ENCODE data around the gene IKZF3.
"Not testable (repeated sequence)": the region's sequence is repeated elsewhere in the genome, so short reads cannot be mapped to it uniquely, and the experiment has no call there.

IKZF3 gene

DNA sequence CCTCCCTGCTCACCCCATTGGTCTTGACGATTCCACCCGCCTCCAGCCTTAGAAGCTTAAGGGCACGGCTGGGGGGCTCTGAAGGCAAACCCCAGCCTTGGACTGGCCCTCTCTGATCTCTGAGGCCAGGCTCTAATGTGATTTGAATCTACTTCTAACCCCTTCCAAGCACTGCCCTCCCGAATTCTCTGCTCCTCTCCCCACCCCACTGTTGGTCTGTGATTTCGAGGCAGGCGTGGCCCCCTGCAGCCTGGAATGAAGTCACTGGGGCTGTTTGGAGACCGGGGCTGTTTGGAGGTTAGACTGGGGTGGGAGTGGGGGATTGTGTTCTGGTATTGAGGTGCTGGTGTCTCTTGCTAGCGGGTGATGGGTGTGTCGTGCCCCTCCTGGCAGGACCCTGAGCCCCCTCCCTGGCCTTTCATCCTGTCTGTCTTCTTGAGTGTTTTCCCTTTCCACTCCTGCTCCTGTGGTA is 124.2 kb downstream of the IKZF3 start:
- no peak for DNase-seq (ENCODE audit: low read depth)

DNA sequence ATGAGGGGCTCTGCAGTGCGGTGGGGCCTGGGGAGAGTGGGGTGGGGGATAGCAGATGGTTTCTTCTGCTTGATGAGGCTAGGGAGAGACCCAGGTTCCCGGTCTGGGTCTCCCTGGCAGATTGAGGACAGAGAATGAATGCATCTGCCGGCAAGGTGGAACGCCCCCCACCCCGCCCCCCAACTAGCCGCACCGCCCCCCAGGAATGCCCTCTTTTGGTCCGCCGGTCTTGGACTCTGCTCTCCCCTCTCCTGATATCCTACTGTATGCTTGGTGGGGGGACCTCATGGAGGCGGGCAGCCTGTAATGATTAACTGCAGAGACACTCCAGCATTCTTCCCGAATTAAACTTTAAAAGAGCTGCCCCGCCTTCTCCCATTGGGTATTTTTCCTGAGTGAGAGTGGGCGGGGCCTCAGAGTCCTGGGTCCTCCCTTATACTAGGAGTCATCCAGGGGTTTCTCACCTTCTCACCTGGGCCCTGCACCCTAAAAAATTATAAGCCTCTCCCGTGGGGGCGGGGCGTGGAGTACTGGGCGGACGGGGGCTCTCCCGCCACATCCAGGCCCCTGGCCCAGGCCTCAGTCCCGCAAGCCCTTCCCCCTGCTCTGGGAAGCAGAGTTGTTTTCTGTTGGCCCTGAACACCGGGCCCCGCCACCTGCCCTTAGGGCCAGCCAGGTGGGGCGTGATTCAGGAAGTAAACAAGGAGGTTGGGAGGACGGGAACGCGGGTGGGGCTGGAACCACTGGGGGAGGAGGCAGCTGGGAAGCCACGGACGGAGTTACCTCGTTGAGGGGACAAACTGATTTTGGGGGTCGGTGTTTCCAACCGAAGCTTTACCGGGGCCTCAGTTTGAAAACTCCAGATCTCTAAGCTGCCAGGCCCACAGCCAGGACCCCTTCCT is 124.9 kb downstream of the IKZF3 start:
- no peak for DNase-seq (ENCODE audit: low read depth)

DNA sequence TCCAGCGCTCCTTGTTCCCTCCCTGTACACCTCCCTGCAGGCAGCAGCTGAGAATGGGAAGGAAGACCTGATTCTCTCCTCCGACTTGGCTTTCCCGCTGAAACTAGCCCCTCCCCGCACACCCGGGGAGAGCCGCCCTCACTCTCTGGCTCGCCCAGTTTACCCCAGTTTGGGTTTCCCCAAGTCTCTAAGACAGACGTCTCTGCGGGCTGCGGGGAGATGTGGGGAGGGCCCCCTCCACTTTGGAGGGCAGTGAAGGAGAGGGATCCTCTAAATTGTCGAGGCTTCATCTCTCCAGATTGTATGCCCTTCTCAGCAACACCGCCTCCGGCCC is 125.6 kb downstream of the IKZF3 start:
- no peak for DNase-seq (ENCODE audit: low read depth)

DNA sequence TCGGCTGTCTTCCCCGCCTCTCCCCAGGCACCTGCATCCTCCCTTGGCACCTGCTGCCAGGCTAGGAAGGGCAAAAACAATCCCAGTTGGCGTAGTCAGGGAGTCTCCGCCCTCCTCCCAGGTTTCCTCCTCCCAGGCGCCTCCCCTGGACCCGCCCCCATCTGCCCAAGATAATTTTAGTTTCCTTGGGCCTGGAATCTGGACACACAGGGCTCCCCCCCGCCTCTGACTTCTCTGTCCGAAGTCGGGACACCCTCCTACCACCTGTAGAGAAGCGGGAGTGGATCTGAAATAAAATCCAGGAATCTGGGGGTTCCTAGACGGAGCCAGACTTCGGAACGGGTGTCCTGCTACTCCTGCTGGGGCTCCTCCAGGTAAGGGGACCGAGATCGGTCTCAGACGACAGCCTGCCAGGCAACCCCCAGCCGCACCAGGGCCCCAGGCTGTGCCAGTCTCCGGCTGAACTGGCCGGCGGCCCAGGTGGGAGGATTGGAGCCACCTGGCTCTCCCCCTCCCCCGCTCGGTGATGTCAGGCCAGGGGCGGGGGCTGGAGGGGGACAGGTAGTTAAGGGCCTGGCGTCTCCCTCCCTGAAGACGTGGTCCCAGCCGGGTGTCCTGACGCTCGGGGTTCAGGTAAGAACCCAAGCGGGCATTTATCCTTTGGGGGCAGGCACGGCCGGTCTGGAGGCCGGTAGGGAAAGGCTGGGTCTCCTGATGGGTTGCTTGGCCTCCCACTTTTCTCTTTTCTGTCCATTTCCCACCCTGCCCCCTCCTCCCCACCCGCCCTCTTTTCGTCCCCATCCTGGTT is 126.1 kb downstream of the IKZF3 start, which contains the start of gene GRB7:
GRB7 (plus strand) TSS at position 179 of the 808 bp plus-strand sequence. CDS start 4,364 bp downstream, outside the sequence.
- DNase-seq (ENCODE audit: low read depth): no peak

DNA sequence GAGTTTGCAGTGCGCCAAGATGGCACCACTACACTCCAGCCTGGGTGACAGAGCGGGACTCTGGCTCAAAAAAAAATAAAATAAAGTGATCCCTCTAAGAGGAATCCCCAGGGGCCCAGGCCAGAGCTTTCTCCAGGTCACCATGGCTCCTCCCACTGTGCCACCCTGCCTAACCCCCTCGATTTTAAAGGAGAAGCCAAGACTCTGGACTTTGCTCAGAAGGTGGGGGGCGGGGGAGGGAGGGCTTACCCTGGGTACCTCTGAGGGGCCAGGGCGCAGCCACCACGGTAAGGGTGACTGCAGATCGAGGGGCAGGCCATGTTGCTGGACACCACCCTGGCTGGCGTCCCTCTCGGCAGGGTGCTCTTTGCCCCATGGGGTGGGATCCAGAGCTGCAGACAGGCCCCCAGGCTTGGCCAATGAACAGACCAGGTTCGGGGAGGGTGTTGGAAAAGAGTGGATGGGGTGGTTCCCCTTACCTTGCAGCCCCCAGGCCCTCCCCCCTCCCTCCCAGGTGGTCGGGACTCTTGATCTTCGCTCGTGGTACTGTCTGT is 126.8 kb downstream of the IKZF3 start:
- DNase-seq (ENCODE audit: low read depth): no peak

DNA sequence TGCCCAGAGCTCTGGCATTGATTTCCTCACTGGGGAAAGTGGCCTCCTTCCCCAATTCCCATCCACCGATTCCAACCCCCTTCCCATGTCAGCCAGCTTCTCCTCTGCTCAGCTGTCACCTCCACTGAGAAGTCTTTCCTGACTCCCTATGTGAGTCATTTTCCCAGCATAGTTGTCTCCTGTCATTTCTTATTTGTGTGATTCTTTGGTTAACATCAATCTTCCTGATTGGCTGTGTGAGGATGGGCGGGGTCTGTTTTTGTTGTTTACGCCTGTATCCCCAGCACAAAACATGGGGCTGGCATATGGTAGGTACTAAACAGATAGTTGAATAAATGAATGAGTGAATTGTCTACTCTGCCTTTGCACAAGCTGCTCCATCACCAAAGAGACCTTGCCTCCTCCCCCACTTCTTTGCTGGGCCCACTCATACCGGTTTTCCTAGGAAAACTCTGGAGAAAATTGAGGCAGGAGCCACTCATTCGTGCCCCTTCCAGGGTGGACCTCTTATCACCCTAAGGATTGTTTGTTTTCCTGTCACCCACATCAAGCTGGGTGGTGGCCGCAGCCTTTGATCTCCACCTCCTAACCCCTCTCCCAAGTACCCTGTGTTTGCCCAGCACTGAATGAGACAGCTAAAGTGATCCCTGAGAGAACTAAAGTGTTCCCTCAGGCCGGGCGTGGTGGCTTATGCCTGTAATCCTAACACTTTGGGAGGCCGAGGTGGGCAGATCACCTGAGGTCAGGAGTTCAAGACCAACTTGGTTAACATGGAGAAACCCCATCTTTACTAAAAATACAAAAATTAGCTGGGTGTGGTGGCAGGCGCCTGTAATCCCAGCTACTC is 127.6 kb downstream of the IKZF3 start:
- no peak for DNase-seq (ENCODE audit: low read depth)

DNA sequence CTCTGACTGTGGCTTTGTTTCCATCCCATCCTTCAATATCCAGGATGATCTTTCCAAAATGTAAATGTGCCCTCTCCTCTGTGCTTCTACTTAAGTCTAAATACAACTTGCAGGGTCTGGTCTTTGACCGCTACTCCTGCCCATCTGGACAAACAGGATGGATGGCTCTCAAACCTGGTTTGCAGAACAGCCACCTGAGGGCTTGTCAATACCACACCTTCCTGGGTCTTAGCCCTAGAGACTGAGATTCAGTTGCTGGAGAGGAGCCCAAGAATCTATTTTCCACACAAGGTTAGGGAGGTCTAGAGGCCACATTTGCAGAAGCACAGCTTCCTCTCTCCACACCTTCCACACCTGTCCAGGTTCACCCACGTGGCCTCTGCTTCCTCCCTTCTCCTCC is 128.2 kb downstream of the IKZF3 start:
- DNase-seq (ENCODE audit: low read depth): no peak

DNA sequence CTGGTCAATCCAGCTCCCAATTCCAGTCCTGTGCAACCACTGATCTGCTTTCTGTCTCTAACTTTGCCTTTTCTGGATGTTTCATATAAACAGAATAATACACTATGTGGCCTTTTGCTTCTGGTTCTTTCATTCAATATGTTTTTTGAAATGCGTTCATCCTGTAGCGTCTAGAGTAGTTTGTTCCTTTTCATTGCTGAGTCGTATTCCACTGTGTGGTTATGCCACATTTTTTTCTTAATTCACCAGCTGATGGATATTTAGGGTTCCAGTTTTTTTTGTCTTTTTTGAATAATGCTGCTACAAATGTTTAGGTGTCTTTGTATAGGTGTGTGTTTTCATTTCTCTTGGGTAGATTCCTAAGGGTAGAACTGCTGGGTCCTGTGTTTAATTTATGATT is 131.5 kb downstream of the IKZF3 start:
- DNase-seq (ENCODE audit: low read depth): no peak

DNA sequence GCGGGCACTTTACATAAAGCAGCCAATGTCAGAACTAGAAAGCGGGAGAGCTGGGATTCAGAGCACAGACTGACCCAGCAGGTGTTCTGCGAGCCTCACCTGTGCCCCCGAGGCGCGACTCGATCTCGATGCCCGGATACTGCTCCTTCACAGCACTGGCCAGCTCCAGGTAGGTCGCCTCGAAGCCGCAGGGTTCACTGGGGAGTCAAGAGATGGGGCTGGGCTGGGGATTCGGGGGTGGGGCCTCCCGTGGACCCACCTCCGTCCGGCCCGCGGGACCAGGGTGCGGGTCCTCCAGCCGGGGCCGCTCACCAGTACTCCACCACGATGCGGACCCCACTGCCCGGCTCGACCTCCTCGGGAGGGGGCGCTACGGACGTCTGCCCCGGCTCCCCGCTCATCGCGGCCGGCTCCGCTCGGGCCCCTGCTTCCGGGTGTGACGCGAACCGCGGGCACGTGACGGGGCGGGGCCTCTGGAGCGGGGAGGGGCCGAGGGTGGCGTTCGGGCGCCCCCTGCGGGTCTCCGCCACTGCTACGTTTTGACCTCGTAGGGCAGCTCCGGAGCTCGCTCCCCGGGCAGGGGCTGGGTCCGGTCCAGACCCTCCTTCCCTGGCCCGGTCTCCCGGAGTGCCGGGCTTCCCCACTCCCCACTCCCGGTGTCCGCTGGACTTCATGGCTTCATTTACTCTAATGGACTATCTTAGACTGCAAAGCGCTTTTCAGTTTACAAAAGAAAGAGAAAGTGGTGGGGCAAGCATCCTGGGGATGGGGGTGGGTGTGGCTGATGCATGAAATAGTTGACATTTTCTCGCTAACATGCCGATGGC is 133.8 kb downstream of the IKZF3 start, which contains the start of gene MIEN1:
MIEN1 (minus strand) TSS at position 438 of the 827 bp plus-strand sequence; CDS start at position 401, 37 bp downstream.
- DNase-seq (ENCODE audit: low read depth): peak; percentile 54

DNA sequence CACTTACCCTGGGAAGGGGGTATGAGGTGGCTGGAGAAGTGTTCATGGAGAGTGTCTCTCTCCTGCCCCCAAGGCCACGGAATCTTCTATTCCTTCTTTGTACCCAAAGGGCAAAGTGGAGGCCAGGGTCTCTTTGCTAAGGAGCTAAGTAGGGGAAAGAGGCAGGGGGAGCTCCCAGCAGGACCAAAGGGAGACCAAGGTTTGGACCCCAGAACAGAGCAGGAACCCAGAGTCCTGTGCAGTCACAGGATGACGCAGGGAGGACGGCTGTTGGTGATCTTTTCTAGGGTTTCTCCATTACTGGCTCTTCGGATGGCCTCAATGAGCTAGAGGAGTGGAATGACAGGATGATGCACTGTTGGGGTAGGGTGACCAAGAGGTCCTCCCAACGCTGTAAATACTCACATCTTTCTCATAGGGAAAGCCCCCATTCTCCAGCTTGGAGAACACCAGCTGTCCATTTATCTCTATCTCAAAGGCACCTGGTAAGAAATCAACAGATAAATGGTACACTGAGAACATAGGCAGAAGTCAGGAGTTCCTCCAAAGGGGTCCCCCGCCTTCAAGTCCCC is 134.7 kb downstream of the IKZF3 start:
- no peak for DNase-seq (ENCODE audit: low read depth)

DNA sequence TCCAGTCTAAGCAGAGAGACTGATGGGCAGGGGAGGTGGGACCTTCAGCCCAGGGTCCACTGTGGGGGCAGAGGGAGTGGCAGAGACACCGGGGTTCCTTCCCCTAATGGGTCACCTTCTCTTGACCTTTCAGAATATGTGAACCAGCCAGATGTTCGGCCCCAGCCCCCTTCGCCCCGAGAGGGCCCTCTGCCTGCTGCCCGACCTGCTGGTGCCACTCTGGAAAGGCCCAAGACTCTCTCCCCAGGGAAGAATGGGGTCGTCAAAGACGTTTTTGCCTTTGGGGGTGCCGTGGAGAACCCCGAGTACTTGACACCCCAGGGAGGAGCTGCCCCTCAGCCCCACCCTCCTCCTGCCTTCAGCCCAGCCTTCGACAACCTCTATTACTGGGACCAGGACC is 136.6 kb downstream of the IKZF3 start:
- no peak for DNase-seq (ENCODE audit: low read depth)

DNA sequence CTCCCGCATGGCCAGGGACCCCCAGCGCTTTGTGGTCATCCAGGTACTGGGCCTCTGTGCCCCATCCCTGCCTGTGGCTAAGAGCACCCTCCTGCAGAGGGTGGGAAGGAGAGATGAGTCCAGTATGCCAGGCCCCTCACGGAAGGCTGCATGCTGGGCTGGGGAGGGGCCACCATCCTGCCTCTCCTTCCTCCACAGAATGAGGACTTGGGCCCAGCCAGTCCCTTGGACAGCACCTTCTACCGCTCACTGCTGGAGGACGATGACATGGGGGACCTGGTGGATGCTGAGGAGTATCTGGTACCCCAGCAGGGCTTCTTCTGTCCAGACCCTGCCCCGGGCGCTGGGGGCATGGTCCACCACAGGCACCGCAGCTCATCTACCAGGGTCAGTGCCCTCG is 137.5 kb downstream of the IKZF3 start:
- no peak for DNase-seq (ENCODE audit: low read depth)

DNA sequence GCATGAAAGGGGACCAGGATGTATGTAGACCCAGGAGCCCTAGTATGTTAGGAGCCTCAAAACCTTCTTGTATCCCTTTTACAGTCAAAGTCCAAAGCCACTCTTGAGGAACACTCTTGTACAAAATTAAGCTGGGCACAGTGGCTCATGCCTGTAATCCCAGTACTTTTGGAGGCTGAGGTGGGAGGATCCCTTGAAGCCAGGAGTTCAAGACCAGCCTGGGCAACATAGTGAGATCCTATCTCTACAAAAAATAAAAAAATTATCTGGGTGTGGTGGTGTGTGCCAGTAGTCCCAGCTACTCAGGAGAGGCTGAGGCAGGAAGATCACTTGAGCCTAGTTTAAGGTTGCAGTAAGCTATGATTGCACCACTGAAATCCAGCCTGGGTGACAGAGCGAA is 138.2 kb downstream of the IKZF3 start:
- not testable (repeated sequence) for DNase-seq (ENCODE audit: low read depth)

DNA sequence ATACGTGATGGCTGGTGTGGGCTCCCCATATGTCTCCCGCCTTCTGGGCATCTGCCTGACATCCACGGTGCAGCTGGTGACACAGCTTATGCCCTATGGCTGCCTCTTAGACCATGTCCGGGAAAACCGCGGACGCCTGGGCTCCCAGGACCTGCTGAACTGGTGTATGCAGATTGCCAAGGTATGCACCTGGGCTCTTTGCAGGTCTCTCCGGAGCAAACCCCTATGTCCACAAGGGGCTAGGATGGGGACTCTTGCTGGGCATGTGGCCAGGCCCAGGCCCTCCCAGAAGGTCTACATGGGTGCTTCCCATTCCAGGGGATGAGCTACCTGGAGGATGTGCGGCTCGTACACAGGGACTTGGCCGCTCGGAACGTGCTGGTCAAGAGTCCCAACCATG is 139.4 kb downstream of the IKZF3 start:
- DNase-seq (ENCODE audit: low read depth): no peak

DNA sequence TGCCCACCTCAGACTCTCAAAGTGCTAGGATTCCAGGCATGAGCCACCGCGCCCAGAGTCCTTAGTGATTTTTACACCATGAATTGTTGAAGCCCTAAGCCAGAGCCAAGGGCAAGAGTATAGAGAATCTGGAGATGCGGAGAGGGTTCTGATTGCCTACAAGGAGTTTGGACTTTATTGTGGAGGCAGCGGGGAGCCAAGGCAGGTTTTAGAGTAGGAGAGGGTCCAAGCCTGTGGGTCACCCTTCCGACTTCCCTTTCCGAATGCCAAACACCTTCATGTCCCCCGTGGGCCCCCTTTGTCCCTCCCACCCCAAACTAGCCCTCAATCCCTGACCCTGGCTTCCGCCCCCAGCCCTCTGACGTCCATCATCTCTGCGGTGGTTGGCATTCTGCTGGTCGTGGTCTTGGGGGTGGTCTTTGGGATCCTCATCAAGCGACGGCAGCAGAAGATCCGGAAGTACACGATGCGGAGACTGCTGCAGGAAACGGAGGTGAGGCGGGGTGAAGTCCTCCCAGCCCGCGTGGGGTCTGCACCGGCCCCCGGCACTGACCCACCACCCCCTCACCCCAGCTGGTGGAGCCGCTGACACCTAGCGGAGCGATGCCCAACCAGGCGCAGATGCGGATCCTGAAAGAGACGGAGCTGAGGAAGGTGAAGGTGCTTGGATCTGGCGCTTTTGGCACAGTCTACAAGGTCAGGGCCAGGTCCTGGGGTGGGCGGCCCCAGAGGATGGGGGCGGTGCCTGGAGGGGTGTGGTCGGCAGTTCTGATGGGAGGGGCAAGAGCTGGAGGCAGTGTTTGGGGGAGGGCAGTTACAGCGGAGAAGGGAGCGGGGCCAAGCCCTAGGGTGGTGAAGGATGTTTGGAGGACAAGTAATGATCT is 140.9 kb downstream of the IKZF3 start:
- no peak for DNase-seq (ENCODE audit: low read depth)

DNA sequence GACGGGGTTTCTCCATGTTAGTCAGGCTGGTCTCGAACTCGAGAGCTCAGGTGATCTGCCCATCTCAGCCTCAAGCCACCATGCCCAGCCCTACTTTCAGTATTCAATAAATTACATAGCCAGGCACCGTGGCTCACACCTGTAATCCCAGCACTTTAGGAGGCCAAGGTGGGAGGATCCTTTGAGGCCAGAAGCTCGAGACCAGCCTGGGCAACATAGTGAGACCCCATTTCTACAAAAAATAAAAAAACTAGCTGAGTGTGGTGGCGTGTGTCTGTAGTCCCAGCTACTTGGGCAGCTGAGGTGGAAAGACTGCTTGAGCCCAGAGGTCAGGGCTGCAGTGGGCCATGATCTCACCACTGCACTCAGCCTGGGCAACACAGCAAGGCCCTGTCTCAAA is 142.0 kb downstream of the IKZF3 start:
- DNase-seq (ENCODE audit: low read depth): no peak

DNA sequence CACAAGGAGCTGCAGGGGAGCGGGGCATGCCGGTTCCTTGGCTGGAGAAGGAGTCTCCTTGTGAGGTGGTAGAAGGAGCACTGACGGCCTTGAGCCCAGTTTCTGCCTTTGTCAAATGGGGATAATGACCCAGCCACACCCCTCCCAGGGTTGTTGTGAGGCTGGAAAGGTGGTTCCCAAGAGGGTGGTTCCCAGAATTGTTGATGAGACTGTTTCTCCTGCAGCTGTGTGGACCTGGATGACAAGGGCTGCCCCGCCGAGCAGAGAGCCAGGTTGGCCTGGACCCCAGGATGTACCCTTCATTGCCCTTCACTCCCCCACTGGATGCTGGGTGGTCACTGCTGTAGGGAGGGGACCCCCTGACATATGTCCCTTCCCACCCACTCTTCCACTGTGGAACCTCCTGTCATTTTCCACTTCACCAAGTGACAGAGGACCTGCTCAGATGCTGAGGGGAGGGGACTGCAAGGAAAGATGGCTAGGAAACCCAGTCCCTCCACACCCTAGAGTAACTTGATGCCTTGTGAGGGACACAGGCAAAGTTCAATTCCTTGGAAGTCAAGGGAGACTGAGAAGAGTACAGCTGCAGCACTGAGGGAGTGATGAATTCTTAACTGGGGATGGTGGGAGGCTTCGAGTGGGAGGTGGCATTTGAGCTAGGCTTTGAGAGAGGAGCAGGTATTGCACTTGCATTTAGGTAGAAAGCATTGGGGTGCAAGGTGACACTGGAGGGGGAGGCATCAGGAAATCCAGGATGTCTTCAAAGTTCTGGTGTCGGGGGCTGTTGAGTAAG is 144.4 kb downstream of the IKZF3 start:
- no peak for DNase-seq (ENCODE audit: low read depth)

DNA sequence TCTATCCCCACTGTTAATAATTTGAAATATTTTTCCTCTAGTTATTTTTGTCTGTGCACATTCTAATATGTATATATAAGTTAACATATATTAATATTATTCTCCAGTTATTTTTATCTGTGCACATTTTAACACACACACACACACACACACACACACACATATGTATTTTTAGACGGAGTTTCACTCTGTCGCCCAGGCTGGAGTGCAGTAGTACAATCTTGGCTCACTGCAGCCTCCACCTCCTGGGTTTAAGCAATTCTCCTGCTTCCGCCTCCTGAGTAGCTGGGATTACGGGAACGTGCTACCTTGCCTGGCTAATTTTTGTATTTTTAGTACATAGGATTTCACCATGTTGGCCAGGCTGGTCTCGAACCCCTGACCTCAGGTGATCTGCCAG is 146.5 kb downstream of the IKZF3 start:
- no peak for DNase-seq (ENCODE audit: low read depth)

All from amniotic epithelial cell (primary cell).